Loucy (cell line): ENCODE measurements around the gene MAB21L3.

Source experiments
- H2AFZ ChIP-seq: fragments of 200-600 bp; sonication (generic); 2 replicates; pipeline ENCODE4 v1.6.0; 2016; ENCODE audit warnings: antibody characterized with exemption, mild to moderate bottlenecking, low read length, moderate library complexity
- H3F3A ChIP-seq: fragments of 200-600 bp; 2 replicates; pipeline ENCODE4 v1.6.0; 2016; ENCODE audit warnings: antibody characterized with exemption, low read depth, mild to moderate bottlenecking
- H3K27me3 ChIP-seq: fragments of 200-600 bp; sonication (generic); 2 replicates; pipeline ENCODE4 v1.6.1; 2014; ENCODE audit warnings: low read length, mild to moderate bottlenecking; ENCODE audit not compliant: insufficient read depth, poor library complexity, severe bottlenecking
- H3K36me3 ChIP-seq: fragments of 200-600 bp; sonication (generic); 2 replicates; pipeline ENCODE4 v1.6.1; 2016; ENCODE audit warnings: low read length; ENCODE audit not compliant: insufficient read depth
- H3K4me1 ChIP-seq: fragments of 200-600 bp; sonication (generic); 2 replicates; pipeline ENCODE4 v1.5.1; 2014; ENCODE audit warnings: low read length, mild to moderate bottlenecking; ENCODE audit not compliant: insufficient read depth, poor library complexity, severe bottlenecking
- H3K4me2 ChIP-seq: fragments of 200-600 bp; sonication (generic); 2 replicates; pipeline ENCODE4 v1.6.0; 2014; ENCODE audit warnings: antibody characterized with exemption, low read length, low read depth, mild to moderate bottlenecking; ENCODE audit not compliant: poor library complexity, severe bottlenecking
- H3K4me3 ChIP-seq: fragments of 200-600 bp; sonication (generic); 2 replicates; pipeline ENCODE4 v1.5.1; 2014; ENCODE audit warnings: low read length, mild to moderate bottlenecking, mixed read lengths; ENCODE audit not compliant: poor library complexity, severe bottlenecking
- H3K79me2 ChIP-seq: fragments of 200-600 bp; sonication (generic); 2 replicates; pipeline ENCODE4 v1.6.1; 2014; ENCODE audit warnings: low read length; ENCODE audit not compliant: insufficient read depth
- H3K9ac ChIP-seq: fragments of 200-600 bp; sonication (generic); 2 replicates; pipeline ENCODE4 v1.6.0; 2014; ENCODE audit warnings: mild to moderate bottlenecking, low read depth, low read length, moderate library complexity; ENCODE audit not compliant: poor library complexity, severe bottlenecking
- H3K9me2 ChIP-seq: fragments of 200-600 bp; sonication (generic); replicated peaks from 2 replicates; pipeline ENCODE4 v1.6.1; 2016; ENCODE audit warnings: low read depth, low read length, mixed read lengths
- H3K9me3 ChIP-seq: fragments of 200-600 bp; sonication (generic); 2 replicates; pipeline ENCODE4 v1.6.1; 2014; ENCODE audit warnings: mild to moderate bottlenecking, antibody characterized with exemption, low read length, low read depth; ENCODE audit not compliant: insufficient read depth
- H4K20me1 ChIP-seq: fragments of 200-600 bp; sonication (generic); 2 replicates; pipeline ENCODE4 v1.6.0; 2014; ENCODE audit warnings: antibody characterized with exemption, low read length, mild to moderate bottlenecking; ENCODE audit not compliant: insufficient read depth, poor library complexity, severe bottlenecking
- CTCF ChIP-seq: fragments of 200-600 bp; sonication (generic); conservative IDR thresholded peaks from 2 replicates; pipeline ENCODE4 v1.5.1; 2014; ENCODE audit warnings: mild to moderate bottlenecking, antibody characterized with exemption, low read length
- EZH2phosphoT487 ChIP-seq: fragments of 200-600 bp; IDR thresholded peaks from 2 replicates; pipeline ENCODE4 v1.6.1; 2018; ENCODE audit warnings: antibody characterized with exemption, mild to moderate bottlenecking, moderate library complexity, borderline replicate concordance

MAB21L3 gene

DNA sequence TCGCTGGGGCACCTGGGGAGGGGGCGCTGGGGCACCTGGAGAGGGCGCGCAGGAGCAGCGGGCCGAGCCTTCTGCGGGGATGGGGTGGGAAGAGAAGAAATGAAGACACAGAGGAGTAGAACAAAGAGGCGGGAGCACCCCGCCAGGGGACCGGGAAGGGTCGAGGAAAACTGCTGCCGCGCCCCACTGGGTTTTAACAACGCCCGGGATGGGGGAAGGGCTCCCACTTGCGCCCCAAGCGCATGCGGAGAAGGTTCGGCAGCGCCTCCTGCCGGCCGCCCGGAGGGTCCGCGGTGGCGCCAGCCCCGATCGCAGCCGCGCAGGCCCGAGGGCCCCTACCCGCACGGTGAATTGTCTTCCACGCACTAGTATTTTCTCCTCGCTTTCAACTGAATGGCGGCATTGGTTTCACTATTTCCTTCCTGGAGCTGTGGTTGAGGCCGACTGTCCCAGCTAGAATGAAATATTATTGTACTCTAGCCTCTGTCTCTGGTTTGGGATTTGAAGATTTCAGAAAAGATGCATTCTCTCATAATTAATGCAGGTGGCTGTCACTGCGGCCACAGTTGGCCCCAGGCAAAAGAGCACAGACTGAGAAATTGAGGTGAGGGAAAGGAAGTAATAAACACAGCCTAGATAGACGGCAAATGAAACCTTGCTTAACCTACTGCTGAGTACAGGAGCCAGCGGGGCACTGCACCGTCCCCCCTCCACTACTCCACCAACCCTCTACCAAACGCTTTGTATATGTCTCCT lies 57.3 kb downstream of the MAB21L3 start:
- no peaks in the 10 kb centered on the region for H3K36me3 ChIP-seq
- TF ChIP-seq EZH2phosphoT487 (no peak), CTCF (peak; percentile 86)
- no peaks in the 10 kb centered on the region for H3K27me3 ChIP-seq
- H3K4me3 ChIP-seq: peak overlapping the region; percentile 74
- H3K4me1 ChIP-seq: peaks cover 35% of the 10 kb centered on the region
- H3K9ac ChIP-seq: peak overlapping the region; percentile 74
- H3K79me2 ChIP-seq: no peaks in the 10 kb centered on the region
- H3F3A ChIP-seq: no peaks in the 10 kb centered on the region
- no peaks in the 10 kb centered on the region for H3K9me3 ChIP-seq
- peak overlapping the region; percentile 88 for H3K4me2 ChIP-seq
- H2AFZ ChIP-seq: peak overlapping the region; percentile 89
- no peaks in the 10 kb centered on the region for H3K9me2 ChIP-seq
- H4K20me1 ChIP-seq: no peaks in the 10 kb centered on the region

DNA sequence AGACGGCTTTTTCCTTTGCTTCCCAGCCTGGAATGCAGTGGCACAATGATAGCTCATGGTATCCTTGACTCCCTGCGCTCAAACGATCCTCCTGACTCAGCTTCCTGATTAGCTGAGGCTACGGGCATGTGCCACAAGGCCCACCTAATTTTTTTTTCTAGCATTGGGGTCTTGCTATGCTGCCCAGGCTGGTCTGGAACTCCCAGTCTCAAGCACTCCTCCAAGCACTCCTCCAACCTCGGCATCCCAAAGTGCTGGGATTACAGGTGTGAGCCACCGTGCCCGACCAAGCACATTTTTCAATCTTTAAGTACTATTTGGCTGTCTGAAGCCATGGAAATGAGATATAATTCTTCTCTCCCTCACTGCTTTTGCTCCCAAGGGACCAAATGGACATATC lies 58.7 kb downstream of the MAB21L3 start:
- TF ChIP-seq EZH2phosphoT487 (no peak), CTCF (no peak)
- H3K79me2 ChIP-seq: no peaks in the 10 kb centered on the region
- H3K36me3 ChIP-seq: no peaks in the 10 kb centered on the region
- no peak overlapping the region for H3K4me3 ChIP-seq
- no peaks in the 10 kb centered on the region for H3K9me2 ChIP-seq
- H2AFZ ChIP-seq: no peak overlapping the region
- H3K4me2 ChIP-seq: no peak overlapping the region
- peaks cover 46% of the 10 kb centered on the region for H3K4me1 ChIP-seq
- no peaks in the 10 kb centered on the region for H3K27me3 ChIP-seq
- H3F3A ChIP-seq: no peaks in the 10 kb centered on the region
- H3K9me3 ChIP-seq: no peaks in the 10 kb centered on the region
- H4K20me1 ChIP-seq: no peaks in the 10 kb centered on the region
- no peak overlapping the region for H3K9ac ChIP-seq

- Histone ChIP-seq H4K20me1 (no peaks in the 10 kb centered on the region), H3K4me1 (peaks cover 42% of the 10 kb centered on the region), H3K36me3 (no peaks in the 10 kb centered on the region), H3K4me2 (no peak overlapping the region), H3K4me3 (no peak overlapping the region), H3K9me3 (no peaks in the 10 kb centered on the region), H3K9me2 (no peaks in the 10 kb centered on the region), H3K79me2 (no peaks in the 10 kb centered on the region), H3K9ac (no peak overlapping the region), H3F3A (no peaks in the 10 kb centered on the region), H3K27me3 (no peaks in the 10 kb centered on the region), H2AFZ (no peak overlapping the region)
- TF ChIP-seq CTCF (no peak), EZH2phosphoT487 (no peak)
These were observed 59.8 kb downstream of the MAB21L3 start for GRCh38 chr1:116170721-116171589.
